Prostate gland (tissue), 2 donors: Measurements from ENCODE around the gene HNRNPR.

ENCODE experiments used
- CTCF ChIP-seq, 4 experiments: fragments of 200-600 bp in 2 of 4; fragments of 450-650 bp in 2 of 4; sonication (generic) in 2 of 4; IDR thresholded peaks; 1 replicate in 3 of 4; 2 replicates in 1 of 4; pipeline ENCODE4 v1.5.1; 2016 to 2019; ENCODE audit warnings: antibody characterized with exemption in 4 of 4, mild to moderate bottlenecking in 2 of 4, moderate library complexity in 2 of 4
- POLR2AphosphoS5 ChIP-seq: sonication (generic); formaldehyde crosslinking; IDR thresholded peaks from one replicate; pipeline ENCODE4 v1.6.1; 2017; ENCODE audit warnings: antibody characterized with exemption

DNA sequence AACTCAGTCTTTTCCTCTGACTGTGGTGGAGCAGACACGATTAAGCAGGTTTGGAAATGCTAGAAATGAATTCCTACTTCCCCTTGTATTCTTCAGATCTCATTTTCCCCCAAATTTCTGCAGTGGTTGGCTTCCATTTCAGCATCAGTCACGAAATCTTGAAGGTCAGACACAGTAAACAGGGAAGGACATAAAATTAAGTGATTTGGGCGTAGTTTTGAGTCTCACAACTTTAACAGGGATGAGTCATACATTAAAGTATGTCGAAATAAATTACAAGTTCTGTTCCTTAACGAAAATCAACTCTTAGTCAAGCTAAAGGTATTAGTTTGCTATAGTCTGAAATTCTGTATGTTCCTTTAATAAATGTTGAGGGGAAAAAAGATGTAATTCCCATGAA is 61.1 kb downstream of the HNRNPR start:
- TF ChIP-seq POLR2AphosphoS5, result peak; percentile 64
- no peak for TF ChIP-seq CTCF (IDR thresholded peaks at IDR 0.05)
